ENCODE results near the gene TSPAN2.

DNA sequence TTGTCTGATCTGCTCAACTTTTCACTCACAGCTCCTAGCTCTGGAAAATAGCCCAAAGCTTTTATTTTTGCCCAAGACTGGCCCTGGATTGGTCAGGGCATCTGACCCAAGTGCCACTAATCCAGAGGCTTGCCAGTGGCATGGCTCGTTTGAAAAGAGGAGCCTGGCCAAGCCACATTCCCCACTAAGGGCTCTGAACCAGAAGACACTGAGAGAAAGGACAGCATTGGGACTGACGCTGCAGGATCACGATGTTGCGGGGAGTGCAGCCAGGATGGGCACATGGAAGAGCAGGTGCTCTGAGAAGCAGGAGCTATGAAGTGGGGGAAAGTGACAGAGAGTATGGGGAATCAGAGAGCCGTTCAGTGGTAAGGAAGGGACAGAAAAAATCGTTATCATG, 44.9 kb upstream of the TSPAN2 start:
- TF ChIP-seq, protein P1, sequence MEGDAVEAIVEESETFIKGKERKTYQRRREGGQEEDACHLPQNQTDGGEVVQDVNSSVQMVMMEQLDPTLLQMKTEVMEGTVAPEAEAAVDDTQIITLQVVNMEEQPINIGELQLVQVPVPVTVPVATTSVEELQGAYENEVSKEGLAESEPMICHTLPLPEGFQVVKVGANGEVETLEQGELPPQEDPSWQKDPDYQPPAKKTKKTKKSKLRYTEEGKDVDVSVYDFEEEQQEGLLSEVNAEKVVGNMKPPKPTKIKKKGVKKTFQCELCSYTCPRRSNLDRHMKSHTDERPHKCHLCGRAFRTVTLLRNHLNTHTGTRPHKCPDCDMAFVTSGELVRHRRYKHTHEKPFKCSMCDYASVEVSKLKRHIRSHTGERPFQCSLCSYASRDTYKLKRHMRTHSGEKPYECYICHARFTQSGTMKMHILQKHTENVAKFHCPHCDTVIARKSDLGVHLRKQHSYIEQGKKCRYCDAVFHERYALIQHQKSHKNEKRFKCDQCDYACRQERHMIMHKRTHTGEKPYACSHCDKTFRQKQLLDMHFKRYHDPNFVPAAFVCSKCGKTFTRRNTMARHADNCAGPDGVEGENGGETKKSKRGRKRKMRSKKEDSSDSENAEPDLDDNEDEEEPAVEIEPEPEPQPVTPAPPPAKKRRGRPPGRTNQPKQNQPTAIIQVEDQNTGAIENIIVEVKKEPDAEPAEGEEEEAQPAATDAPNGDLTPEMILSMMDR (conservative IDR thresholded peaks at IDR 0.05), result no peak
- TF ChIP-seq EZH2 (IDR thresholded peaks at IDR 0.05; ENCODE audit: low read depth), result no peak

All from PC-9 (cell line).